HCT116 (cell line): ENCODE measurements around the gene NEURL1.

Experiments used
- CTCF ChIP-seq, 3 experiments: fragments of 200-600 bp in 1 of 3; sonication (generic) in 1 of 3; IDR thresholded peaks in 2 of 3; conservative IDR thresholded peaks in 1 of 3; 2 replicates each; pipeline ENCODE4 v1.5.1; 2012 to 2017; ENCODE audit warnings: low read depth in 2 of 3, low read length in 2 of 3, antibody characterized with exemption in 1 of 3, borderline replicate concordance in 1 of 3, control low read depth in 1 of 3, mild to moderate bottlenecking in 1 of 3, mixed read lengths in 1 of 3, mixed run types in 1 of 3, moderate library complexity in 1 of 3; ENCODE audit not compliant: insufficient read depth in 1 of 3
- POLR2AphosphoS5 ChIP-seq: IDR thresholded peaks from 2 replicates; pipeline ENCODE4 v1.6.1; 2011; ENCODE audit warnings: mild to moderate bottlenecking, low read depth, low read length, moderate library complexity
- ZFX ChIP-seq: fragments of 450-650 bp; IDR thresholded peaks from 2 replicates; pipeline ENCODE4 v1.6.1; 2017

GRCh38 chr10:103571656-103571975 lies 78.1 kb downstream of the NEURL1 start:
- TF ChIP-seq CTCF (IDR thresholded peaks at IDR 0.05 in 2 of 3, conservative IDR thresholded peaks at IDR 0.05 in 1 of 3; ENCODE audit: borderline replicate concordance in 1 of 3, insufficient read depth in 1 of 3, low read depth in 2 of 3, low read length in 2 of 3) (no peak), ZFX (no peak), POLR2AphosphoS5 (no peak)
